BE2C (cell line): ENCODE measurements around the gene TRPV3.

Source experiments
- DNase-seq: peaks from one replicate; pipeline ENCODE4 v3.0.0-alpha.2; 2020
- H3K27me3 ChIP-seq: fragments of 250-450 bp; sonication (Bioruptor Pico); 2 replicates; pipeline ENCODE4 v1.5.1; 2020; ENCODE audit warnings: mild to moderate bottlenecking
- H3K36me3 ChIP-seq: fragments of 250-450 bp; sonication (Bioruptor Pico); 2 replicates; pipeline ENCODE4 v1.5.1; 2020; ENCODE audit warnings: mild to moderate bottlenecking
- H3K4me1 ChIP-seq: fragments of 250-450 bp; sonication (Bioruptor Pico); 2 replicates; pipeline ENCODE4 v1.5.1; 2020
- H3K4me3 ChIP-seq: 2 replicates; pipeline ENCODE4 v1.5.1; 2011; ENCODE audit warnings: low read depth, low read length
- H3K9me3 ChIP-seq: fragments of 250-450 bp; sonication (Bioruptor Pico); 2 replicates; pipeline ENCODE4 v1.5.1; 2020
- TF ChIP-seq, protein P1 (sequence below): IDR thresholded peaks from 2 replicates; pipeline ENCODE4 v1.5.1; 2012; ENCODE audit warnings: mild to moderate bottlenecking, low read depth, low read length

The TRPV3 gene

DNA sequence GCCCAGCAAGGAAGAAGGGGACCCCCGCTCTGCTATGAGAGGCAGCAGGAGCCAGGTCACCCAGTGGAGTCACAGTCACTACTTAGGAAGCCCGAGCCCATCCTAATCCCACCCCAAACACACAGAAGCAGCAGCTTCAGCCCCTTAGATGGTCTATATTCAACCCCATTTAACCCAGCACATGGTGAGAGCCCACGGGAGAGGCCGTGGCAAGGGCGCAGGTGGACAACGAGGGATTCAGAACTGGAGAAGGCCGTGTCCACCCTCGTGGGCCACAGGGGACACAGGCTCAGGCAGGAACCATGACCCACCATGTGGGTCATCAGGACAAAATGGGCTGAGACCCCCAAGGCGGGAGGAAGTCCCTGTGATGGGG lies 1.6 kb upstream of the TRPV3 start:
- Histone ChIP-seq H3K9me3 (no peaks in the 10 kb centered on the region), H3K36me3 (no peaks in the 10 kb centered on the region), H3K4me1 (no peaks in the 10 kb centered on the region), H3K27me3 (no peaks in the 10 kb centered on the region), H3K4me3 (no peak overlapping the region)
- no peak for DNase-seq
- TF ChIP-seq, protein P1, sequence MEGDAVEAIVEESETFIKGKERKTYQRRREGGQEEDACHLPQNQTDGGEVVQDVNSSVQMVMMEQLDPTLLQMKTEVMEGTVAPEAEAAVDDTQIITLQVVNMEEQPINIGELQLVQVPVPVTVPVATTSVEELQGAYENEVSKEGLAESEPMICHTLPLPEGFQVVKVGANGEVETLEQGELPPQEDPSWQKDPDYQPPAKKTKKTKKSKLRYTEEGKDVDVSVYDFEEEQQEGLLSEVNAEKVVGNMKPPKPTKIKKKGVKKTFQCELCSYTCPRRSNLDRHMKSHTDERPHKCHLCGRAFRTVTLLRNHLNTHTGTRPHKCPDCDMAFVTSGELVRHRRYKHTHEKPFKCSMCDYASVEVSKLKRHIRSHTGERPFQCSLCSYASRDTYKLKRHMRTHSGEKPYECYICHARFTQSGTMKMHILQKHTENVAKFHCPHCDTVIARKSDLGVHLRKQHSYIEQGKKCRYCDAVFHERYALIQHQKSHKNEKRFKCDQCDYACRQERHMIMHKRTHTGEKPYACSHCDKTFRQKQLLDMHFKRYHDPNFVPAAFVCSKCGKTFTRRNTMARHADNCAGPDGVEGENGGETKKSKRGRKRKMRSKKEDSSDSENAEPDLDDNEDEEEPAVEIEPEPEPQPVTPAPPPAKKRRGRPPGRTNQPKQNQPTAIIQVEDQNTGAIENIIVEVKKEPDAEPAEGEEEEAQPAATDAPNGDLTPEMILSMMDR = no peak

- no peaks in the 10 kb centered on the region for H3K36me3 ChIP-seq
- DNase-seq = no peak
- H3K4me3 ChIP-seq = no peak overlapping the region
- no peaks in the 10 kb centered on the region for H3K9me3 ChIP-seq
- TF ChIP-seq, protein P1 = no peak
- no peaks in the 10 kb centered on the region for H3K27me3 ChIP-seq
- no peaks in the 10 kb centered on the region for H3K4me1 ChIP-seq
Measured at GRCh38 chr17:3558603-3559269, 1.1 kb upstream of the TRPV3 start.

DNA sequence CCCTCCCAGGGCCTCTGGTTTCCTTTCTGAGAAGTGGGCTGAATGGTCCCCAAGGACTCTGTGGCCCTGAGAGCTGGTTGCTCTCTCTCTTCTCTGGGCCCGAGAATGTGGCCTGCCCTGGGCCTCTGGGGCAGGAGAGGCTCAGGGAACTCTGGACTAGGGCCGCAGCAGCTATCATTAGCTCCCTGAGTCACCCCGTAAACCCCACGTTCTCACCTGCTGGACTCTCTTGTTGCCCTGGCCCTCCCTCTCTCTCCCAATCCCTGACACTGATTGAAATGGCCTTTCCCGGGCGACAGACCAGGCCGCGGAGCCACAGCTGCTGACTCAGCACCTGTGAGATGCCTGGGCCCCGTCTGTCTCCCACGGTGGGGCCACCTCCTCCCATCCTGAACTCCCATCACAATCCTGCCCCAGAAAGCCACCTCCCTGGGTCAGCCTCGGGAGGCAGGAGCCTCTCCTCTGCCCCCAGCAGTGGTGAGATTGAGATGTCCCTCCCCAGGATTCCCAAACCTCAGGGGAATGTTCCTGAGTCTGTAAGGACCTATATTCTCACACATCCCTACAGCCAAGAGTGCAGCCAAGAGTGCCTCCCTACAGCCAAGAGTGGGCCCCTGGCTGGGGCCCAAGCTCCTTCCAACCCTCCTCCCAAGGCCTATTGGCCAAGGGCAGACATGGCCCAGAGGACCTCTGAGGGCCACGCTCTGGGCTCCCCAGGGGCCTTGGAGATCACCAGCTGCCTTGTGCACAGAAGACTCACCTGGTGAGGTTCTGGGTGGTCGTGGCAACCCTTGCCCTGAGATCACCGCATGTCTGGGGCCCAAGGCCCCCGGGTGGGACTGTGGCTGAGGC lies 470 bp downstream of the TRPV3 start:
- Histone ChIP-seq H3K27me3 (no peaks in the 10 kb centered on the region), H3K9me3 (no peaks in the 10 kb centered on the region), H3K36me3 (no peaks in the 10 kb centered on the region), H3K4me1 (no peaks in the 10 kb centered on the region), H3K4me3 (no peak overlapping the region)
- DNase-seq = no peak
- TF ChIP-seq, protein P1 = no peak

DNA sequence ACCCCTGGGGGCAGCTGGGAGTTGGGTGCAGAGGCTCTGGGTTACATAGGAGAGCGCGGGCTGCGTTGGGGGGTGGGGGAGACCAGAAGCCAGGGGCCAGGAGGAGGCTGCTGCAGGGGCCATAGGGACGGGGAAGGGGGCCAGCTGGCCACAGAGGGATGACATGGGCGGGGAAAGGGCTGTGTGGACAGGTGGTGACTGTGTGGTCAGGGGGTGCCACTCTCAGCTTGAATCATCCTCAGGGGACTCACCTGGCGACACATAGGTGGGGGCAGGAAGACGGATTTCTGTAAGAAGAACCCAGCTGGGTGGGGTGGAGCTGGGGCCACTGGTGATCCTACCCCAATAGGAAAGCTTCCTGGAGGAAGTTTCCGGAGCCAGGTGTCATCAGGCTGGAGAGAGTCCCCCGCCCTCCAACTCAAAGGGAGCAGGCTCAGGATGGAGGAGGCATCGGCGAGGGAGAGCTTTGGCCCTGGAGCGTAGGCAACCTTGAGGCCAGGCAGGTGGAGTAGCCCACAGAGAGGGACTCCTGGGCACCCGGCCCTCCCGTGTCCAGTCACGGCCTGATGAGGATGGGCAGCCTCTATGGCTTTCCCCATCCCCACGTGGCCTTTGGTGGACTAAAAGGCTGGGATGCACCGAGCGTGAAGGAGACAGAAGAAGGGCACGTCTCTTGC lies 1.2 kb downstream of the TRPV3 start:
- no peaks in the 10 kb centered on the region for H3K36me3 ChIP-seq
- H3K27me3 ChIP-seq = no peaks in the 10 kb centered on the region
- no peaks in the 10 kb centered on the region for H3K4me1 ChIP-seq
- H3K4me3 ChIP-seq = no peak overlapping the region
- no peak for DNase-seq
- no peaks in the 10 kb centered on the region for H3K9me3 ChIP-seq
- TF ChIP-seq, protein P1 = no peak

GRCh38 chr17:3555189-3555796 lies 2.3 kb downstream of the TRPV3 start:
- no peak for DNase-seq
- TF ChIP-seq, protein P1 = no peak
- H3K27me3 ChIP-seq = no peaks in the 10 kb centered on the region

More at GRCh38 chr17:3555189-3555796, 2.3 kb downstream of the TRPV3 start:
- Histone ChIP-seq H3K4me3 (no peak overlapping the region), H3K4me1 (no peaks in the 10 kb centered on the region), H3K36me3 (no peaks in the 10 kb centered on the region), H3K9me3 (no peaks in the 10 kb centered on the region)
